ENCODE measurements around the gene ATG16L1. TPM values are rescaled to one million over a fixed set of nuclear protein-coding genes. Genes with fewer than 3 reads are reported as not detected.

Gene ATG16L1
- total RNA-seq, 1 experiment from 2014 or later, result 42.0 TPM

DNA sequence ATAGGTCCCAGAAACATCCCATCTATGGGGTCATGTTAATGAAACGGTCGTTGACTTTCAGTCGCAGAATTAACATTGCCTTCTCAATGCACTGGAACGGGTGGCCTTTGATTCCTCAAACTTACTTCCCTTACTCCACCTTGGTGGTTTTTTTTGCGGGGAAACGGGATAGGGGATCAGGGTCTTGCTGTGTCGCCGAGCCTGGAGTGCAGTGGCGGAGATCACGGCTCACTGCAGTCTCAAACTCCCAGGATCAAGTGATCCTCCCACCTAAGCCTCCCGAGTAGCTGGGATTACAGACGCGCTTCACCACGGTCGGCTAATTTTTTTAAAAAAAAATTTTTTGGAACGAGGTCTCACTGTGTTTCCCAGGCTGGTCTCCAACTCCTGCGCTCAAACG lies 754 bp downstream of the ATG16L1 start:
- H2BK120ac ChIP-seq (ENCODE audit: low read depth, low read length, poor library complexity, severe bottlenecking), result no peak overlapping the region
- H3K79me1 ChIP-seq (ENCODE audit: insufficient read depth, low read depth, low read length, poor library complexity, severe bottlenecking), result peaks cover 12% of the 10 kb centered on the region
- no peak overlapping the region for H2BK15ac ChIP-seq (ENCODE audit: low read depth, low read length)
- peak overlapping the region; percentile 99 for H3K4me2 ChIP-seq (ENCODE audit: insufficient read depth, insufficient read length, low read length)
- no peaks in the 10 kb centered on the region for H4K20me1 ChIP-seq (ENCODE audit: control insufficient read depth, insufficient read depth, insufficient read length)
- H3K18ac ChIP-seq (ENCODE audit: insufficient read length, low read depth, low read length), result no peak overlapping the region
- no peak overlapping the region for H2BK20ac ChIP-seq (ENCODE audit: low read depth, low read length, poor library complexity, severe bottlenecking)
- Mint-ChIP-seq H3K4me3 (peak overlapping the region; percentile 96 to 97), H3K4me1 (peaks cover 5 to 6% of the 10 kb centered on the region in 2 experiments), H3K9me3 (peaks cover 12 to 18% of the 10 kb centered on the region in 2 experiments), H3K27ac (peak overlapping the region; percentile 50 to 90 (median 56); a peak in 6 of 7 replicates), H3K27me3 (ENCODE audit: low read depth) (peaks cover 4% of the 10 kb centered on the region; the same call in 1 of the 2 replicates), H3K36me3 (ENCODE audit: insufficient read depth in 1 of 3, low read depth in 3 of 3) (peaks cover 9 to 35% (median 33%) of the 10 kb centered on the region in 3 experiments)
- H4K5ac ChIP-seq (ENCODE audit: insufficient read length, low read depth, low read length), result no peak overlapping the region
- no peak overlapping the region for H4K8ac ChIP-seq (replicated peaks; ENCODE audit: insufficient read length, low read depth, low read length)
- 0 out of 2 replicates have a peak overlapping the region, but pooled peaks have one; percentile 73 for H3K14ac ChIP-seq (ENCODE audit: insufficient read depth, low read length)
- H3K4me1 ChIP-seq (ENCODE audit: insufficient read depth, low read length), result peaks cover 3% of the 10 kb centered on the region; the same call in 1 of the 2 replicates
- peak overlapping the region; percentile 81 for H3K9ac ChIP-seq (ENCODE audit: extremely low read depth, insufficient read length, low read length)
- H3K4ac ChIP-seq (ENCODE audit: low read depth, low read length), result no peak overlapping the region
- no peak overlapping the region for H2BK5ac ChIP-seq (ENCODE audit: insufficient read length, low read length)
- H3K27me3 ChIP-seq (ENCODE audit: insufficient read depth, low read length), result no peaks in the 10 kb centered on the region
- H2AFZ ChIP-seq (ENCODE audit: low read length), result no peak overlapping the region
- peaks cover 17% of the 10 kb centered on the region; the same call in 1 of the 2 replicates for H3K79me2 ChIP-seq (ENCODE audit: insufficient read depth, low read length)
- H4K91ac ChIP-seq (ENCODE audit: insufficient read length, low read depth, low read length), result no peak overlapping the region
- no peak overlapping the region for H3K23ac ChIP-seq (ENCODE audit: insufficient read length, low read depth, low read length)
- no peak overlapping the region for H2AK5ac ChIP-seq (ENCODE audit: insufficient read length, low read length)
- no peak overlapping the region for H3K27ac ChIP-seq (ENCODE audit: insufficient read length, low read depth, low read length)
- peaks cover 7% of the 10 kb centered on the region for H3K9me3 ChIP-seq (ENCODE audit: control insufficient read depth, low read depth, low read length)
- H2BK12ac ChIP-seq (ENCODE audit: insufficient read length, low read depth, low read length), result no peak overlapping the region
- no peak overlapping the region for H3T11ph ChIP-seq (ENCODE audit: low read length)
- no CpG with 5 or more reads among the region's 18 CpGs for WGBS (ENCODE audit: extremely low coverage, insufficient read length, low lambda C conversion rate)
- TF ChIP-seq, protein P1, sequence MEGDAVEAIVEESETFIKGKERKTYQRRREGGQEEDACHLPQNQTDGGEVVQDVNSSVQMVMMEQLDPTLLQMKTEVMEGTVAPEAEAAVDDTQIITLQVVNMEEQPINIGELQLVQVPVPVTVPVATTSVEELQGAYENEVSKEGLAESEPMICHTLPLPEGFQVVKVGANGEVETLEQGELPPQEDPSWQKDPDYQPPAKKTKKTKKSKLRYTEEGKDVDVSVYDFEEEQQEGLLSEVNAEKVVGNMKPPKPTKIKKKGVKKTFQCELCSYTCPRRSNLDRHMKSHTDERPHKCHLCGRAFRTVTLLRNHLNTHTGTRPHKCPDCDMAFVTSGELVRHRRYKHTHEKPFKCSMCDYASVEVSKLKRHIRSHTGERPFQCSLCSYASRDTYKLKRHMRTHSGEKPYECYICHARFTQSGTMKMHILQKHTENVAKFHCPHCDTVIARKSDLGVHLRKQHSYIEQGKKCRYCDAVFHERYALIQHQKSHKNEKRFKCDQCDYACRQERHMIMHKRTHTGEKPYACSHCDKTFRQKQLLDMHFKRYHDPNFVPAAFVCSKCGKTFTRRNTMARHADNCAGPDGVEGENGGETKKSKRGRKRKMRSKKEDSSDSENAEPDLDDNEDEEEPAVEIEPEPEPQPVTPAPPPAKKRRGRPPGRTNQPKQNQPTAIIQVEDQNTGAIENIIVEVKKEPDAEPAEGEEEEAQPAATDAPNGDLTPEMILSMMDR (conservative IDR thresholded peaks at IDR 0.05), result no peak
- H3K23me2 ChIP-seq (ENCODE audit: insufficient read length, low read depth, low read length, poor library complexity, severe bottlenecking), result peaks cover 6% of the 10 kb centered on the region
- no peak overlapping the region for H3K56ac ChIP-seq (ENCODE audit: insufficient read length, low read depth, low read length)
- DNase-seq, result no peak

All from H9 (cell line).